ENCODE results near the gene DNM3.

DNM3 gene

DNA sequence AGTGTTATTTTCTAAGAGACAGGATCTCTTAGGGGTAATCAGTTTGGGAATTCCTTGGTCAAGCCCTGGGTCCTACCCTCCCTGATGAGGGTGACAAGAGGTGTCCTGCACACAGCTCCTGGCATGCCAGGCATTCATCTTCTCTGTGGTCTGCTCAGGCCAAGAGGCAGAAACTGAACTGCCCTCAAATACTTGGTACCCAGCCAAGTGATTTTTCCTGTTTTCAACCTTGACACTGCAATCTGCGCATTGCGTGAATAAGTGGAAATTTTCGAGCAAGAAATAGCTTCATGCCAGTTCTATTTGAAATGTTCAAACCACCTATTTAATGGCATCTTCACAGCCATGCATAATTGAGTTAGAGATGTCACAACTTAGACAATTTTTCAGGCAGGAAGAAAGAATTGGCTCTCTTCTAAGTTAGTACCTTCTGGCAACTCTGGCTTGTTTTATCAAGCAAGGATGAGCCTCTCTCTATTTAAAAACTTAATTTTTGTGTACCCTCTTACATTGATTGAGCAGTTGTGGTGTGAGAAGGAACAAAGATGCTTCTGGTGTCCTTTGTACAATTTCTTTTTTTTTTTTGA lies 27.0 kb downstream of the DNM3 start:
- in situ Hi-C loops (cut with MboI; ENCODE audit: low sequenced_read_pairs) = no loop called here
- H3K36me3 ChIP-seq (replicated peaks) = no peaks in the 10 kb centered on the region
- no peaks in the 10 kb centered on the region for H3K9me3 ChIP-seq
- H3K27me3 ChIP-seq (ENCODE audit: low read depth) = peaks cover 15% of the 10 kb centered on the region
- H3K4me3 ChIP-seq = no peak overlapping the region
- no peaks in the 10 kb centered on the region; the same call in 1 of the 2 replicates for H3K4me1 ChIP-seq
- no peak for DNase-seq (ENCODE audit: low spot score in 2 of 2)

DNA sequence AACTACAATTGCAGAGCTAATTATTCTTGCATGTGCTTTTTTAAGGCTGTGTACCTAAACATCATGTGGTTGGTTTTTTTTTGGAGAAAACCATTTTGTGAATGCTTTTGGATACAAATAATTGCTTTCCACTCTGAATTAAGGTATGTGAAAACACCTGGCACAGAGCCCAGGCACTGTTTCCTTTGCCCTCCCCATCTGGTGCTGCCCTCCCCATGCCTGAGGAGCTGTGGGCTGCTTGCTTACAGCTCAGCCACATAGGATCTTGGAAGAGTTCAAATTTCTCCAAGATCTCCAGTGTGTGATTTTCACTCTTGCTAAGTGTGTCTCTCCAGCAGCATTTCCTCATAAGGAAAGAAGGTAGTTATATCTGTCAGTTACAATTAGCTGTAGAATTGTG lies 27.8 kb downstream of the DNM3 start:
- DNase-seq (ENCODE audit: low spot score in 2 of 2) = no peak
- H3K4me1 ChIP-seq = no peaks in the 10 kb centered on the region; the same call in 1 of the 2 replicates
- peaks cover 15% of the 10 kb centered on the region for H3K27me3 ChIP-seq (ENCODE audit: low read depth)
- no peaks in the 10 kb centered on the region for H3K9me3 ChIP-seq
- no peaks in the 10 kb centered on the region for H3K36me3 ChIP-seq (replicated peaks)
- in situ Hi-C loops (cut with MboI; ENCODE audit: low sequenced_read_pairs) = no loop called here
- no peak overlapping the region for H3K4me3 ChIP-seq

DNA sequence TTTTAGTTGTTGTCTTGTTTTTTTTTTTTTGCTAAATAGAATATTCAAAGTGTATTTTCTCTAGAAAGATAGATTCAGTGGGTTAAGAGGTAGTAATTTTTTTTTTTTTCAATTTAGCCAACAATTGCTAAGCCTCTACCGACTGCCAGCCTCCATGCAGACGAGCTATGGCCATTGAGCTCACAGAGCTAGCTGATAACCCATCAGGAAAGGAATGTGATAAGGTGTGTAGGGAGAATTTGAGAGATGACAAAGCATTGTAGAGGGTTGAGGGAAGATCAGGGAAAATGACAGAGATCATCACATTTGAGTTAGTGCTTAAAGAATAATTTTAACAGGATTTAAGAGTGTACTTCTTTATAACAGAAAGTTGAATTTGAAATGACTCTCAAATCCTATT lies 30.6 kb downstream of the DNM3 start:
- Histone ChIP-seq H3K9me3 (no peaks in the 10 kb centered on the region), H3K4me3 (no peak overlapping the region), H3K36me3 (replicated peaks) (no peaks in the 10 kb centered on the region), H3K27me3 (ENCODE audit: low read depth) (peaks cover 15% of the 10 kb centered on the region), H3K4me1 (no peaks in the 10 kb centered on the region; the same call in 1 of the 2 replicates)
- no peak for DNase-seq (ENCODE audit: low spot score in 2 of 2)
- in situ Hi-C loops (cut with MboI; ENCODE audit: low sequenced_read_pairs) = no loop called here

DNA sequence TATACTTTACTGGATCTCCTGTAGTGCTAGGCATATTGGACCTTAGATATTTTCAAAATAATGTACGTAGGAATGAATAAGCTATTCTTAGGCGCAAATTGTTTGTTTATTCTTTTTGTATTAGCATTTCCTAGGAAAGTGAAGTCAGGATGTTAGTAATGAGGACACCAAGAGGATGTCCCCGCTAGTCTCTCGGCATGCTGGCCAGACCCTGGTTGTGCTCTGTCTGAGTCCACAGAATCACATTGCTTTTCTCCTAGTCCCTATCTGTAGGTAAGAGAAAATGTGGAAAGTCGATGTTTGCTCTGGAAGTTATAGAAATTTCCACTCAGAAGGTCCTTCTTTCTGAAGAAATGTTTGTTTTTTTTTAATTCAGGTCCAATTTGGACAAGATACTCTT lies 31.1 kb downstream of the DNM3 start:
- no peak for DNase-seq (ENCODE audit: low spot score in 2 of 2)
- no peaks in the 10 kb centered on the region for H3K9me3 ChIP-seq
- H3K4me3 ChIP-seq = no peak overlapping the region
- H3K36me3 ChIP-seq (replicated peaks) = no peaks in the 10 kb centered on the region
- no peaks in the 10 kb centered on the region; the same call in 1 of the 2 replicates for H3K4me1 ChIP-seq
- H3K27me3 ChIP-seq (ENCODE audit: low read depth) = peaks cover 15% of the 10 kb centered on the region
- in situ Hi-C loops (cut with MboI; ENCODE audit: low sequenced_read_pairs) = no loop called here

DNA sequence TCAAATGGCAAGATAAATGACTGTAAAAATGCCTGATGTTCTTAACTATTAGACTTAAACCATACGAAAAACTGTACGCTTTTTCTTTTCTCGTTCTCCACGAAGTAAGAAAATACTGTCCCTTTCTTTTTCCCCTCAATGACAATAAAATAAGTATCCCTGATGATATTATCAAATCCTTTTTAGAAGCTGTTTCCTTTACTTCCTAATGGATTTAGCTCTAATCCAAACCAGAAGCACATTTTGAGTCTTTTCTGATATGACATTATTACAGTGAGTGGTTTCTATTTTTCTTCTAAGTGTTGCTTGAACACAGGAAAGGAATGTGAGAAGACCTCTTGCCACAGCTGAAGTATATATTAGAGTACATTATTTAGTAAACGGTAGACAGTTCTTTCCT lies 32.4 kb downstream of the DNM3 start:
- no peak overlapping the region for H3K4me3 ChIP-seq
- H3K4me1 ChIP-seq = no peaks in the 10 kb centered on the region; the same call in 1 of the 2 replicates
- peaks cover 15% of the 10 kb centered on the region for H3K27me3 ChIP-seq (ENCODE audit: low read depth)
- H3K9me3 ChIP-seq = no peaks in the 10 kb centered on the region
- DNase-seq (ENCODE audit: low spot score in 2 of 2) = no peak
- no peaks in the 10 kb centered on the region for H3K36me3 ChIP-seq (replicated peaks)
- in situ Hi-C loops (cut with MboI; ENCODE audit: low sequenced_read_pairs) = no loop called here

DNA sequence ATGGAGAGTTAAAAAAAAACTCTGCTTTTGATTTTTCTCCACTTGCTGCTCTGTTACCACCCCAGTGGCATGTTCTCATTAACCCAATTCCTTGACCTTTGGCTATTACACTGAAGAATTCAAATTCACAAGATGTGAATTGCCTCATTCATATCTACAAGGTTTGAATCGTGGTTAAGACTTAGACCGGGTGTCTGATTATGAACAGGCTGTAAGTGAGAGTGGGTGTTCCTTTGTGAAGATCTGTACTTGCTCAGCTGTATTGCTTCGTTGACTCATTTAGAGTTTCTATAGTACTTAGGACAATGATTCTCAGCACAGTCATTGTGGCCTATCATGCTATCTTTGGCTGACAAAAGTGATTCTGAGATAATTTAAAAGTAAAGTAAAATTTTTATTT lies 36.4 kb downstream of the DNM3 start:
- in situ Hi-C loops (cut with MboI; ENCODE audit: low sequenced_read_pairs) = no loop called here
- no peak for DNase-seq (ENCODE audit: low spot score in 2 of 2)
- Histone ChIP-seq H3K4me1 (no peaks in the 10 kb centered on the region; the same call in 1 of the 2 replicates), H3K4me3 (no peak overlapping the region), H3K36me3 (replicated peaks) (no peaks in the 10 kb centered on the region), H3K27me3 (ENCODE audit: low read depth) (peaks cover 7% of the 10 kb centered on the region; the same call in 1 of the 2 replicates), H3K9me3 (no peaks in the 10 kb centered on the region)

DNA sequence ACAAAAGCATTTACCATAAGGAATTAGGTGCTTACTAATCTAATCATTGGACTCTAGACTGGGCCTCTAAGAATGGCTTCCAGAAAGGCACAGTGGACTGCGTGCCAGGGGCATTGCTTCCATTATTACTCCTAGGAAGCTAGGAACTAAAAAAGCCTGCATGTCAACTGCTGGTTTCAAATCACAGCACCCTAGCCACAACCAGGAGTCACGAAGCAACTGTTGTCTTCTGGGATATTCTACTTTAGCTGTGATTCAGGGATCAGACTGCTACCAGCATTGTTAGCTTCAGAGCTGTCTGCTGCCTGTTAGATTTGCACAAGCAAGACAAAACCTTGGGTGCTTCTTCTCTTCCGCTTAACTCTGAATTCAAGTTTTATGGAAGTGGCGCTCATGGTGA lies 38.3 kb downstream of the DNM3 start:
- in situ Hi-C loops (cut with MboI; ENCODE audit: low sequenced_read_pairs) = no loop called here
- no peaks in the 10 kb centered on the region for H3K27me3 ChIP-seq (ENCODE audit: low read depth)
- no peak for DNase-seq (ENCODE audit: low spot score in 2 of 2)
- no peaks in the 10 kb centered on the region for H3K9me3 ChIP-seq
- no peak overlapping the region for H3K4me3 ChIP-seq
- H3K36me3 ChIP-seq (replicated peaks) = no peaks in the 10 kb centered on the region
- H3K4me1 ChIP-seq = no peaks in the 10 kb centered on the region; the same call in 1 of the 2 replicates

DNA sequence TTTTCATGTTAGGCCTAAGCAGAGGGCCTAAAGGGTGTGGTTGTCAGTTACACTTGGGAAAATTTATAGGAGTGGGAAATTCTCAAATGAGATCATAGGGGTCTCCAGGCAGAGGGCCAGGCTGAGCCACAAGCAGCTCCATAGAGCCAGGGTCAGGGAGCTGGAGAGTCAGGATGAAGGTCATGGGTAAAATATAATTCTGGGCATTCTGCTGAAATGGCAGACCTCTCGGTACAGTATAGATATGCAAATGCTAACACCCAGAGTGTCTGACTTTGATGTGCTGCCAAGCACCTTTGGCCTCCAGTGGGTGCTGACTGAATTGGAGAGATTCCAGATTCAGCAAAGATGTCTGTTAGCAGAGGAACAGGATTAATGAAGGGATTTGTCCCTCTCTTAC lies 40.1 kb downstream of the DNM3 start:
- Histone ChIP-seq H3K4me1 (no peaks in the 10 kb centered on the region; the same call in 1 of the 2 replicates), H3K36me3 (replicated peaks) (no peaks in the 10 kb centered on the region), H3K27me3 (ENCODE audit: low read depth) (no peaks in the 10 kb centered on the region), H3K4me3 (no peak overlapping the region), H3K9me3 (no peaks in the 10 kb centered on the region)
- in situ Hi-C loops (cut with MboI; ENCODE audit: low sequenced_read_pairs) = no loop called here
- peak in 1 of 2 experiments; percentile 7 for DNase-seq (ENCODE audit: low spot score in 2 of 2)

DNA sequence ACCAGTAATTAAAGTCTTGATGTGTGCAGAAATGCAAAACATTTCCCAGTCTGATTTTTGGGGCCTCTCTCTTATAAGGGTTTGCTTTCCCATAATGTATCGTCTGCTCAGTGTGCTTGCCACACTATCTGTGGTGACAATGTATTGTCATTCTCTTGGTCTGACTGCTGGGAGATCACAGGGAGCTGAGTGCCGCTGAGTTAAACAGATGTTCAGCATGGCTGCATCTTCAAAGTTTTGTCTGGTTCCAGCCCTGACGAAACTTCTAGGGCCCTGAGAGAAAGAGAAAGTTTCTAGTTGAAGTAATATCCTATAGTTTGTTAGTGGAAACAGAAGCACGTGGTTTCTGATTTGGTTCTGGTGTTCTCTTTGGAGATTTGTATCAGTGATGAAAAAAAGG lies 42.6 kb downstream of the DNM3 start:
- no peaks in the 10 kb centered on the region for H3K36me3 ChIP-seq (replicated peaks)
- H3K4me1 ChIP-seq = no peaks in the 10 kb centered on the region; the same call in 1 of the 2 replicates
- in situ Hi-C loops (cut with MboI; ENCODE audit: low sequenced_read_pairs) = no loop called here
- DNase-seq (ENCODE audit: low spot score in 2 of 2) = no peak
- no peaks in the 10 kb centered on the region for H3K9me3 ChIP-seq
- H3K27me3 ChIP-seq (ENCODE audit: low read depth) = no peaks in the 10 kb centered on the region; the same call in 1 of the 2 replicates
- no peak overlapping the region for H3K4me3 ChIP-seq

DNA sequence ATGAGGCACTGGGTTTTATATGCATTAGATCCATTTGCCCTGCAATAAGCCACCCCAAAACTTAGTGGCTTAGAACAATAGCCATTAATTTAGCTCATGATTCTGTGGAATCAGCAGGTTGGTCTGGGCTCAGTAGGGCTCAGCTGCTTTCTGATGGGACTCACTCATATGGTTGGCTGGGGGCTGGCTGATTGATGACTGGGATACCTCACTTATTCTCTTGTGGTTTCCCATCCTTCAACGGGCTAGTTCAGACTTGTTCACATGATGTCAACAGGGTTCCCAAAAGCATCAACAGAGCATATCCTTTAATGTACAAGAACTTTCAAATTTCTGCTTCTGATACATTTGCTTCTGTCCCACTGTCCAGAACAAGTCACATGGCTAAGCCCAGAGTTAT lies 43.2 kb downstream of the DNM3 start:
- Histone ChIP-seq H3K4me1 (no peaks in the 10 kb centered on the region; the same call in 1 of the 2 replicates), H3K9me3 (no peaks in the 10 kb centered on the region), H3K27me3 (ENCODE audit: low read depth) (no peaks in the 10 kb centered on the region; the same call in 1 of the 2 replicates), H3K36me3 (replicated peaks) (no peaks in the 10 kb centered on the region), H3K4me3 (no peak overlapping the region)
- DNase-seq (ENCODE audit: low spot score in 2 of 2) = no peak
- in situ Hi-C loops (cut with MboI; ENCODE audit: low sequenced_read_pairs) = no loop called here

DNA sequence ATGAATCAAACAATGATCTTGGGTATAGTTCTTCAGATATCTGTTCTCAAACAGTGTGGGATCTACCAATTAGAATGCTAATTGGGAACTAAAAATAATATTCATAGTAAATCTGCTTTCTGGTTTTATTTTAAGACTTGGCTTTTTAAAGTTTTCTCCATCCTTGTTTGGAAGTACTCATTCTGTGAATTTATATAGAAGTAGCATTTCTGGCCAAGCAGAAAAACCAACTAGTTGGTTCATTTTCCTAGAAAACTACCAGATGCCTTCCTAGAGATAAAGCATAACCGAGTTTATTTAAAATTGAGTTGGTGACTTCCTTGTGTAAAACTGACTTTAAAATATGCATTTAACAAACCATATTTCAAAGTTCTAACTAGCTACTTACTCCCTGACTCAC lies 48.8 kb downstream of the DNM3 start:
- DNase-seq (ENCODE audit: low spot score in 2 of 2) = no peak
- in situ Hi-C loops (cut with MboI; ENCODE audit: low sequenced_read_pairs) = no loop called here
- Histone ChIP-seq H3K9me3 (no peaks in the 10 kb centered on the region; the same call in 1 of the 2 replicates), H3K4me1 (no peaks in the 10 kb centered on the region; the same call in 1 of the 2 replicates), H3K4me3 (no peak overlapping the region), H3K36me3 (replicated peaks) (no peaks in the 10 kb centered on the region), H3K27me3 (ENCODE audit: low read depth) (peaks cover 7% of the 10 kb centered on the region)

DNA sequence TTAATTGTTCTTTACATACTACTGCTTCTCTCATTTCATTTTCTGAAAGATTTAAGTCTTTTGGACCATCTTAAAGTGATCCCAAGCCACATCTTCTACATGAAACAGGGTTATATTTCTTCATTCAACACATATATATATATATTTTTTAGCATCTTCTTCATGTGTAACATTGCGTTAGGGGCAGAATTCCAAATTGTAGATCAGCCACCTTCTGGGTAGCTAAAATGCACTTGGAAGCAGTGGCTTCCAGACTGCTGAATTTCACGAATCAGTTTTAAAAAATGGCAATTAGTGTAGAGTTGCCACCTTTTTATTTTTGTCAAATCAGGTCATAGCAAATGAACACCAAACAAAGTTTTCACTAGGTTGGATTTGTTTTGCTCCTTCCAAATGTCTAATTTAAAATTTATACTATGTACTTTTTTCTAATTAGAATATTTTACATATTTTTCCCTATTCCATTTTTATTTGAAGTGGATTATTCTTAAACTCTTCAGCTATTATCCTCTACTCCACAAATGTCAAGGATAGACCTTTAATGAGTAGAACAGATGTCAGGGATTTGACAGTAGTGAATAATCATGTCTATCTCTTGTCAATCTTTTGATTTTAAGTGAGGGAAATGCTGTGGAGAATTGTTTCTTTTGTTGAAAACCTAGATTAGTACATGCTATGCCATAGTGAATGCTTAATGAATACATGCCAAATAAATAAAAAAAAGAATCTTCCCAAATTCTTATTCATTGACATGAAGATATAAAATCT lies 55.8 kb downstream of the DNM3 start:
- H3K27me3 ChIP-seq (ENCODE audit: low read depth) = no peaks in the 10 kb centered on the region
- no peak for DNase-seq (ENCODE audit: low spot score in 2 of 2)
- no peaks in the 10 kb centered on the region for H3K36me3 ChIP-seq (replicated peaks)
- H3K4me1 ChIP-seq = no peaks in the 10 kb centered on the region; the same call in 1 of the 2 replicates
- H3K4me3 ChIP-seq = no peak overlapping the region
- in situ Hi-C loops (cut with MboI; ENCODE audit: low sequenced_read_pairs) = no loop called here
- H3K9me3 ChIP-seq = no peaks in the 10 kb centered on the region

DNA sequence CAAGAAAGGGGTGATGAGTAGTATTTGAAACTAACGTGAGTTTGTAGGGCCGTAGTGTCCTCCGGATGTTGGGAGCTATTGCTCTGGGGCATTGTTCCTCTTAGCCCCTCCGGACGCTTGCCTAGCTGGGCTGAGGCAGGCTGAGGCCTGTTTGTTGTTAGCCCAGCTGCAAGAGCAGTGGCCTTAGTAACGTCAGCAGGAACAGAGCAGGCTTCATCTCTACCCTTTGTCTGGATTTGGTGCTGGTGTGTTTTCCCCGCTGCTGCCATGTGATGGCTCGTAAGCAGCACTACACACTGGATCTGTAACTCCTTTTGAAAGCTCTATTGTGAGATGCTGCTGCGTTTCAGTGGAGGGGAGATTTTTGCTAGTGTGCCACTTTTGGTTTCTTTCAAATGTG lies 57.6 kb downstream of the DNM3 start:
- no peaks in the 10 kb centered on the region for H3K9me3 ChIP-seq
- no peaks in the 10 kb centered on the region for H3K36me3 ChIP-seq (replicated peaks)
- in situ Hi-C loops (cut with MboI; ENCODE audit: low sequenced_read_pairs) = no loop called here
- no peak for DNase-seq (ENCODE audit: low spot score in 2 of 2)
- no peak overlapping the region for H3K4me3 ChIP-seq
- H3K4me1 ChIP-seq = no peaks in the 10 kb centered on the region; the same call in 1 of the 2 replicates
- no peaks in the 10 kb centered on the region for H3K27me3 ChIP-seq (ENCODE audit: low read depth)

DNA sequence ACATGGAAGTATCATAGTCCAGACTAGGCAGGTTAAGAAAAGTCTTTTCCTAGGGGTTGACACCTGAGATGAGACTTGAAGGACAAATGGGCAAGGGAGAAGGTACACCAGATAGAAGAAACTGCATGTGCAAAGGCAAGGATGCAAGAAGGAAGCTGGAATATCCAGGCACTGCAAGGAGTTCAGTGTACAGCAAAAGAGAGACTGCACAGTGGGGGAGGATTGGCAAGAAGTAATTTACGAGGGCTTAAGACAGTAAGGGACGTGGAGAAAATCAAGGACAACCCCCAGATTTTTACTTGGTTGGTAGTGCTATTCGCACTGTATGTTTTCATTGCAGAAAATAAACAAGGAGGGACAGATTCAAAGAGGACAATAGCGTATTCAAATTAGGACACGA lies 58.5 kb downstream of the DNM3 start:
- Histone ChIP-seq H3K4me1 (no peaks in the 10 kb centered on the region; the same call in 1 of the 2 replicates), H3K27me3 (ENCODE audit: low read depth) (no peaks in the 10 kb centered on the region), H3K9me3 (no peaks in the 10 kb centered on the region), H3K4me3 (no peak overlapping the region), H3K36me3 (replicated peaks) (no peaks in the 10 kb centered on the region)
- in situ Hi-C loops (cut with MboI; ENCODE audit: low sequenced_read_pairs) = no loop called here
- DNase-seq (ENCODE audit: low spot score in 2 of 2) = no peak

Data from HAP-1 (cell line).